A549 treated with CpdA at 1 μM for 4 hours (cell line): Measurements from ENCODE around the gene CREB3L1. TPM values are rescaled to one million over a fixed set of nuclear protein-coding genes. Genes with fewer than 3 reads are reported as not detected.

ENCODE experiments used
- total RNA-seq: library from RNA; stranded (reverse); fragments of 200-300 nt; extraction: Qiagen RNA extraction; gene quantifications from 5 replicates; pipeline ENCODE4 v1.2.3, GENCODE V29; 2022; ENCODE audit warnings: low read depth

The CREB3L1 gene, protein sequence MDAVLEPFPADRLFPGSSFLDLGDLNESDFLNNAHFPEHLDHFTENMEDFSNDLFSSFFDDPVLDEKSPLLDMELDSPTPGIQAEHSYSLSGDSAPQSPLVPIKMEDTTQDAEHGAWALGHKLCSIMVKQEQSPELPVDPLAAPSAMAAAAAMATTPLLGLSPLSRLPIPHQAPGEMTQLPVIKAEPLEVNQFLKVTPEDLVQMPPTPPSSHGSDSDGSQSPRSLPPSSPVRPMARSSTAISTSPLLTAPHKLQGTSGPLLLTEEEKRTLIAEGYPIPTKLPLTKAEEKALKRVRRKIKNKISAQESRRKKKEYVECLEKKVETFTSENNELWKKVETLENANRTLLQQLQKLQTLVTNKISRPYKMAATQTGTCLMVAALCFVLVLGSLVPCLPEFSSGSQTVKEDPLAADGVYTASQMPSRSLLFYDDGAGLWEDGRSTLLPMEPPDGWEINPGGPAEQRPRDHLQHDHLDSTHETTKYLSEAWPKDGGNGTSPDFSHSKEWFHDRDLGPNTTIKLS
- 4.5 to 5.8 TPM (median 5.7 TPM) in 5 replicates for total RNA-seq

DNA sequence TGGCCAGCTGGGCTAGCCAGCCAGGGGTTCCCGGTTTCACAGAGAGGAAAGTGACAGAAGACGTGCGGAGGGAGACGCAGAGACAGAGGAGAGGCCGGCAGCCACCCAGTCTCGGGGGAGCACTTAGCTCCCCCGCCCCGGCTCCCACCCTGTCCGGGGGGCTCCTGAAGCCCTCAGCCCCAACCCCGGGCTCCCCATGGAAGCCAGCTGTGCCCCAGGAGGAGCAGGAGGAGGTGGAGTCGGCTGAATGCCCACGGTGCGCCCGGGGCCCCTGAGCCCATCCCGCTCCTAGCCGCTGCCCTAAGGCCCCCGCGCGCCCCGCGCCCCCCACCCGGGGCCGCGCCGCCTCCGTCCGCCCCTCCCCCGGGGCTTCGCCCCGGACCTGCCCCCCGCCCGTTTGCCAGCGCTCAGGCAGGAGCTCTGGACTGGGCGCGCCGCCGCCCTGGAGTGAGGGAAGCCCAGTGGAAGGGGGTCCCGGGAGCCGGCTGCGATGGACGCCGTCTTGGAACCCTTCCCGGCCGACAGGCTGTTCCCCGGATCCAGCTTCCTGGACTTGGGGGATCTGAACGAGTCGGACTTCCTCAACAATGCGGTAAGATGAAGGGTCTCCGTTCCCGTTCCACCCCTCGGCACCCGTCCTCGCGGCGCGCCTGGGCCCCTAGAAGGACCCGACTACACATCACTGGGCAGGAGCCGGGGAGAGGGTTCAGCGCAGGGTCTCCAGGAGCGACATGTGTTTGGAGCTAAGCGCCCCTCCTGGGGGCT, at the start of gene CREB3L1:
CREB3L1 (plus strand) TSS at position 41 of the 765 bp plus-strand sequence; CDS start at position 491, 450 bp downstream.

GRCh38 chr11:46346886-46347636, 69.6 kb downstream of the CREB3L1 start, which contains the start of gene DGKZ:
Gene DGKZ, plus strand, starts transcription at chr11:46347463. Its CDS starts 197 bp downstream, at chr11:46347660.

Other genes starting within 250 kb of the CREB3L1 start
- 12.2 to 14.5 TPM (median 13.7 TPM) in 5 replicates for gene PHF21A, start 156.2 kb upstream of the CREB3L1 start, total RNA-seq
- gene DGKZ, start 69.8 kb downstream of the CREB3L1 start, total RNA-seq, result 39.9 to 52.6 TPM (median 49.9 TPM) in 5 replicates
- gene MDK, start 104.0 kb downstream of the CREB3L1 start, total RNA-seq, result 14.0 to 23.4 TPM (median 21.1 TPM) in 5 replicates
- gene CHRM4, start 114.1 kb downstream of the CREB3L1 start, total RNA-seq, result 0.43 to 0.75 TPM (median 0.55 TPM) in 5 replicates